ENCODE data around the gene GSG1. TPM values are rescaled to one million over a fixed set of nuclear protein-coding genes. Genes with fewer than 3 reads are reported as not detected.

Gene GSG1
- total RNA-seq, 4 donors from 2014 or later: 1.2 TPM; not detected in 3

DNA sequence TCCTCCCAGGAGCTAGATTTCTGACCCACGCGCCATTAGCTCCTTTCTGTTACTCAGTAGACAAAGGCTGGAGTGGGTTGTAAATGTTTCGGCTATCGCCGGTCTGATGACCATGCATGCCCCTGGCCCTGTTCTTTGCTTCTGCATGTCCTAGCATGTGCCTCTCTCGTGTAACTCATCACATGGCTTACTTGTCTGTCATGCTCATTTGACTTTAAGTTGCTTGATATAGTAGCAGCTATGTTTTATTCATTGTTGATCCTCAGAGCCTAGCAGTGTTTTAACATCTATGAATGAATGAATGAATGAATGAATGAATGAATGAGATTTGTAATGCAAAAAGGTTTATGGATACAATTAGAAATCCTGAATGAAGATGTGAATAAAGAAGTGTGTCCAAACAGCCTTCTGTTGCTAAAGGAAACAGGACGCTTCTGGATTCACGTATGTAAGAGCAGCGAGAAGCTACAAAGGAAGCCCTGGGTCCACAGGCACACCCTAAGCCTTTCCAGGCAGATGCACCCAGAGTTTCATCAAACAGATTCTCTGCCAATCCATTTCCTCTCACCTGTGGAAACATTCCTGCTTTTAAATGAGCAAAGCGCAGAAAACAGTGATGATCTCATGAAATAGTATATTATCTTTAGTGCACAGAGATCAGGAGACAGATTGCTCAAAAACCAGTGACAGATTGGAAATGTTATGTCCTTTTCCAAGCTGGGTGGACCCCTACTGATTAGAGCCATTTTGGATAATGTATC lies 3.4 kb downstream of the GSG1 start:
- Histone ChIP-seq H3K27ac (peak overlapping the region; percentile 91 to 99 (median 93)), H3K9me3 (no peaks in the 10 kb centered on the region), H3K36me3 (no peaks in the 10 kb centered on the region), H3K4me1 (peaks cover 45 to 65% of the 10 kb centered on the region in 2 donors), H3K27me3 (no peaks in the 10 kb centered on the region), H3K4me3 (replicated peaks in 1 of 3) (no peak overlapping the region)
- DNase-seq: no peak
- 87 to 88% methylated on average over 10 of the region's 10 CpGs for WGBS, 2 donors
- no peak for TF ChIP-seq CTCF (IDR thresholded peaks at IDR 0.05)
- TF ChIP-seq POLR2A (IDR thresholded peaks at IDR 0.05): no peak
- intact Hi-C loops (cut with DNase I): loop anchor here (5.0 to 10.0 kb wide), 2 partner anchors 112 to 185 kb away; no protein-coding TSS in a partner anchor

GRCh38 chr12:13099066-13099843 lies 4.2 kb downstream of the GSG1 start:
- intact Hi-C loops (cut with DNase I): loop anchor here (5.0 to 10.0 kb wide), 2 partner anchors 113 to 184 kb away; no protein-coding TSS in a partner anchor
- H3K4me3 ChIP-seq (replicated peaks in 1 of 3): no peak overlapping the region

DNA sequence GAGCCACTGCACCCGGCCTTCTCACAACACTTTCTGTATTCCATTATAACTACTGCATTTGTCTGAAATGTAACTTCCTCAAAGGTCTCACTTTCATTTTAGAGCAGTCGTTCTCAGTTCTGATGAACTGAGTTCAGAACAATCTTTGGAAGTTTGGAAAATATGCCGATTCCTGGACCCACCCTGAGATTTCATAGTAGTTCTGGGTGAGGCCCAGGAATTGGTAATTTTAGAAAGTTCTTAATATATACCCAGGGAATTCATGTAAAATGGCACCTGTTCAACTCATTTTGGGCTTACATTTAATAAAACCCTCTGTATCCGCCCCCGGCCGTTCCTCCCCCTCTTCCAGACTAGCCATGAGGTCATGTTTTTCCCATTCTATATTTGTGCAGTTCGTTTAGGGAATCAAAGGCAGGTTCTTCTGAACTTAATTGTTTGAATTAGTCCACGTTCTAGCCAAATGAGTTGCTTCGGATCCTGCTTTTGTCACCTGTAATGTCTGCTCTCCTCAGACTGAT lies 5.9 kb downstream of the GSG1 start:
- H3K4me1 ChIP-seq: peaks cover 47 to 62% of the 10 kb centered on the region in 2 donors
- no peaks in the 10 kb centered on the region for H3K36me3 ChIP-seq
- H3K27ac ChIP-seq: peak overlapping the region; percentile 91 to 99 (median 93)
- TF ChIP-seq POLR2A (IDR thresholded peaks at IDR 0.05): no peak
- no peak for TF ChIP-seq CTCF (IDR thresholded peaks at IDR 0.05)
- 57 to 61% methylated on average over 9 of the region's 9 CpGs for WGBS, 2 donors
- H3K4me3 ChIP-seq (replicated peaks in 1 of 3): no peak overlapping the region
- intact Hi-C loops (cut with DNase I): loop anchor here (5.0 to 10.0 kb wide), 2 partner anchors 115 to 183 kb away; no protein-coding TSS in a partner anchor
- no peak for DNase-seq
- no peaks in the 10 kb centered on the region for H3K27me3 ChIP-seq
- H3K9me3 ChIP-seq: no peaks in the 10 kb centered on the region

More at GRCh38 chr12:13099066-13099843, 4.2 kb downstream of the GSG1 start:
- Histone ChIP-seq H3K27ac (peak overlapping the region; percentile 91 to 99 (median 93)), H3K9me3 (no peaks in the 10 kb centered on the region), H3K27me3 (no peaks in the 10 kb centered on the region), H3K36me3 (no peaks in the 10 kb centered on the region), H3K4me1 (peaks cover 45 to 67% of the 10 kb centered on the region in 2 donors)
- 64 to 71% methylated on average over 8 of the region's 8 CpGs for WGBS, 2 donors
- no peak for DNase-seq
- no peak for TF ChIP-seq CTCF (IDR thresholded peaks at IDR 0.05)

GRCh38 chr12:13095266-13095995 lies 8.0 kb downstream of the GSG1 start:
- 86 to 93% methylated on average over 8 of the region's 8 CpGs for WGBS, 2 donors
- Histone ChIP-seq H3K4me1 (peaks cover 29 to 44% of the 10 kb centered on the region in 2 donors), H3K27ac (no peak overlapping the region), H3K4me3 (replicated peaks in 1 of 3) (no peak overlapping the region), H3K9me3 (no peaks in the 10 kb centered on the region), H3K27me3 (no peaks in the 10 kb centered on the region), H3K36me3 (no peaks in the 10 kb centered on the region)
- TF ChIP-seq POLR2A (IDR thresholded peaks at IDR 0.05) (no peak), CTCF (IDR thresholded peaks at IDR 0.05) (no peak)
- intact Hi-C loops (cut with DNase I): loop anchor here (5.0 to 10.0 kb wide), 2 partner anchors 117 to 181 kb away; no protein-coding TSS in a partner anchor
- no peak for DNase-seq

Data from thyroid gland (tissue), 4 donors.